Nucleus accumbens (tissue), 56 donors: ENCODE results near the gene SPAG5.

ENCODE experiments used
- DNase-seq, 56 donors: peaks; one replicate each; lab custom pipeline; 2025; lab: John Stamatoyannopoulos, UW

SPAG5 gene

GRCh38 chr17:28574526-28574925 lies 24.3 kb downstream of the SPAG5 start:
- peak in 3 of 56 donors; percentile 2 to 22 (median 7) for DNase-seq

- DNase-seq = no peak
Measured at GRCh38 chr17:28573966-28574480, 24.8 kb downstream of the SPAG5 start.

- no peak for DNase-seq
Measured at GRCh38 chr17:28573521-28573920, 25.3 kb downstream of the SPAG5 start.

- no peak for DNase-seq
Measured at GRCh38 chr17:28573040-28573380, 25.8 kb downstream of the SPAG5 start.

DNA sequence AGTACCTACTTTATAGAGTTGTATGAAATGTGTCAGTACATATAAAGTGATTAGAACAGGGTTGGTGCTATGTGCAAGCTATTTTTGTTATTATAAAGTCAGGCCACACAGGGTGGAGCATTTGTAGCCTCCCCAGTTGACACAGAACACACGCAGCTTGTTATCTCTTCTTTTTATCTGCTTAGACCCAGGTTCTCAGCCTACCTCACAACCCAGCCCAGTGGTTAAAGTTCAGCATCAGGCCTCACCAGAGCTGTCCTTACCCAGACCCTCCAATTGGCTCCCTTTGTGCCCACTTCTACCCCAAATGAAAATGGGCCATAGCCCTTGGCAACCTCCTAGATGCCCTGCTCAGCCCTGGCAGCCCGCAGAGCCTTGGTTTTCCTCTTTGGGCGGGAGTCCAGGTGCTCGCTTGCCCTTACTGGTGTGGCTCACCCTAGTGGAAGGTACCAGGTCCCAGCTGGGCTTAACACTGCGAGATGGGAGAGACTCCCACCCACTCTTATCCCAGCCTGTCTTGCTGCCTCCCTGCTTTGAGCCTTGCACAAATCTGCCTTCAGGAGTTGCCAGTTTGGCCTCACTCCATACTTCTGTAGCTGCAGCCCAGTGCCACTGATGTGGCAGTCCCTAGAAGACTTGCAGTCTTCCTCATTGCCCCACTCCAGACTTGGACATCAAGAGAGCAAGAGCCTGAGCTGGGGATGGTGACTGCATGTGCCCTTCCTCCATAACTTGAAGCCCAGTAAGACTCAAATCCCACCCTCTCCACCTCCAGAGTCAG lies 26.4 kb downstream of the SPAG5 start:
- peak in 9 of 56 donors; percentile 5 to 49 (median 12) for DNase-seq

DNA sequence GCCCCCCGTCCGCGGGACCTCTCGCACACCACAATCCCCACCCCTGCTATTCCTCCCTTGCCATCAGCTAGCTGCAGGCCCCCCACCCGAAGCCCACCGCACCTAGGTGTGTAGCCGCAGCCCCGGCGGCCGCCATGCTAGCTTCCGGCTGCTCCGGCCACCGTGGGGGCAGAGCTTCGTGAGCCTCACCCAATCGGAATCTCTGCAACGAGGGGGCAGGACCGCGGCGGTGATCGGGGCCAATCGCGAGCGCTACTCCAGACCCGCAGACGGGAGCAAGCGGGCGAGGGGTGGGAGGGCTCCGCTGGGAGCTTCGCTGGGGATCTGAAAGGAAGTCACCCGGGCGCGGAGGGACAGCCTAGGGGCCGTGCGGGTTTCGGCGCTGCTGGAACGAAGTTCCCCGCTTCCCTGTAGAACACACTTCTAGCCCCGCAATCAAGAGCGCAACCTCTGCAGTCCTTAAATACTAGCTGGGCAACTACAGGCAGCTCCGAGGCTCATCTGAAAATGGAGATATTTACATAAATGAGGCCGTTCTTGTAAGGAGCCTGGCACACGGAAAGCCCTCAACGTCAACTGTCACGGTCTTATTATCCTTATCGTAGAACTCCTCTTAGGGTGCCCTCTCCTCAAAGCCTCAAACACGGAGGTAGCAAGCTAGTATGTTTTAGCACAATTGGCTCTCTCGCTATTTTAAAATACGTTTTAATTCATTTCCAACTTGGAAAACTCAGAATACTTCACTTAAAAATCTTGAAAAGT lies 27.3 kb downstream of the SPAG5 start, which contains the start of gene PIGS:
PIGS (minus strand) TSS at position 164 of the 762 bp plus-strand sequence; CDS start at position 136, 28 bp downstream.
- DNase-seq = peak; percentile 66 to 98 (median 93)

DNA sequence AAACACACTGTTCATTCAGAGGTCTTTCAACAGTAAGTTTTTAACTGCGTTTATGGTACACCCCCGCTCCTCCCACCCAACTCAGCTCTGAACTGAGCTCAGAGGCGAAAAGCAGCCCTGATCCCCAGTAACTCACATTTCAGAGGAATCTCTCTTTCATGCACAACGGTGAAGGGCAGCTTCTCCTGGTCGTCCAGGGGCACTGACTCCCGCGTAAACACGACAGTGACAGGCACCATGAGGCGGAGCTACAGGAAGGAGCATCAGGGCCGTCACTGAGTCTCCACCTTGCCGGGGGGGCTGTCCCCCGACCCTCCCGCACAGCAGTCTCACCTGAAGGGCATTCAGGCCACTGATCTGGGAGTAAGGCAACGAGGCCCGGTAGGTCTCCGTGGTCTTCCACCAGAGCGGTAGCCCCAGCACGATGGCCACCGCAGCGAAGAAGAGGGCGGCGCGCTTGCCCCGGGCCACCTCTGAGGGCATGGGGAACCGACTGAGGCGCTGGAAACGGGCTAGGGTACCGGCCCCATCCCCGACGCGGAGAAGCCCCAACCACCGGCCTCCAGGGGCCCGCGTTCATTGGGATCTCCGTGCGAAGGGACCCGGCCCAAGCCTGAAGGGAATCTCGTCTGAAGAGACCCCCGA lies 28.0 kb downstream of the SPAG5 start:
- DNase-seq = peak in 23 of 56 donors; percentile 13 to 55 (median 33)

DNA sequence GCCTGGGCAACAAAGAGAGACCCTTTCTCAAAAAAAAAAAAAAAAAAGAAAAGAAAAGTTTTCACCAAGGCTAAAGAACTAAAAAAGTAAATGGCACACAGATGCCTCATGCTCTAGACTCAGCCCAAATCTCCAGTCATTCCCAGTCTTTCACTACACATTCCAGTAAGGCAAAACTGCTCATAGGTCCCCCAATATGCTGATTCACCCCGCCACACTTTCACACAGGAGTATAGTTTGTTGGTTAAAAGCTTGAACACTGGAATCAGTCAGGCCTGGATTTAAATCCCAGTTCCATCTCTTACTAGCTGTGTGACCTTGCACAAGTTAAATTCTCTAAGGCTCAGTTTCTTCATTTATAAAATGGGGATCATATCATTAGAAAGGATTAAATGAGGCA lies 29.4 kb downstream of the SPAG5 start:
- DNase-seq = no peak

DNA sequence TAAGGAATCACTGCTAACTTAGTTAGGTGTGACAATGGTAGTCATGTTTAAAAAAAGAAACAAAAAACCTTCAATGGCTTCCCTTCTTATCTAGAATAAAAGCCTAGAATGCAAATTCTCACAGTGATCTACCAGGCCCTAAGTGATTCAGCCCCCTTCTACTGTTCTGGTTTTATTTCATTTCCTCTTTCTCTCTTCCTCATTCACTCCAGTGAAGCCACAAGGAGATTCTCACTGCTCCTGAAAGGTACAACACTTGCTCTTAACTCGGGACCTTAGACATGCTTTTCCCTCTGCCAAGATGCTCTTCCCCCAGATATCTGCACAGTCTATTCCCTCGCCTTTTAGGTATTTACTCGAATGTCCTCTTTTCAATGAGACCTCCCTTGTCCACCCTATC lies 31.2 kb downstream of the SPAG5 start:
- DNase-seq = no peak

- no peak for DNase-seq
Measured at GRCh38 chr17:28563475-28563874, 35.4 kb downstream of the SPAG5 start.

- no peak for DNase-seq
Measured at GRCh38 chr17:28555022-28555421, 43.8 kb downstream of the SPAG5 start.

DNA sequence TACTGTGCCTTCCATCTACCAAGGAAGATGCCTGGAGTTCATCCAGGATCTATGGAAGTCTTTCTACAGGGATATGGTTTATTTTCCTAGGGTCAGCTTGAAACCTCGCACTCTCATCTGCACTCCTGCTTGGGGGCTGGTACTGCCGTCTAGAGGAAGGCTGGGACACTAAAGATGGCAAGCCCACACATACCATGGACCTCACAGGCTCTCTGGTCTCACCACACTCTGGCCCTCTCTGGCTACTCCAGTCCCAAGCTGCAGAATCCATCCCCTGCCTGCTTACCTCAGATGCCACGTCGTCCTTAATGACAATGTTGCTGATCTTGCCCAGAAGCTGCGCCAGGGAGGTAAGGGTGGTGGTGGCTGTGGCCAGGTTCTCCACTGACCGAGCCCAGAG lies 44.3 kb downstream of the SPAG5 start:
- DNase-seq = no peak

DNA sequence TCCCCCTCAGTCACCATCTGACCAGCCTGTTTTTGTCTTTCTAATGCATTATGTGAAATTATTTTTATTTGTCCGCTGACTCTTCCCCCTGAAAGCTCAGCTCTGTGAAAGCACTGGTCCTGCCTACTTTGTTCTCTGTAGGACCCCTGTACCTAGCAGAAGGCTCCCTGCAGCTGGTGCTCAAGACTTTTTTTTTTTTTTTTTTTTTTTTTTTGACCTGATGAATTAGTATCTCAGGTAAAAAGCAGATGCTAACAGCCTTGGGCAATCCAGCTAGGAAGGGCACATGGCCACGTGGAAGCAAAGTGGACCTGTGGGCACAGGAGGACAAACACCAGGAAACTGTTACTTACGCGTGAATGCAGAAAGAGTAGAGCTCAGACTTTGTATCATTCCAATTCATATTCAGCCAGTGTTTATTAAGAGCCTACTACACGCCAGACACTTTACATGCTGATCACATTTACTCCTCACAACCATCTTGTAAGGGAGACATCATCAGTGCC lies 45.8 kb downstream of the SPAG5 start:
- DNase-seq = no peak

DNA sequence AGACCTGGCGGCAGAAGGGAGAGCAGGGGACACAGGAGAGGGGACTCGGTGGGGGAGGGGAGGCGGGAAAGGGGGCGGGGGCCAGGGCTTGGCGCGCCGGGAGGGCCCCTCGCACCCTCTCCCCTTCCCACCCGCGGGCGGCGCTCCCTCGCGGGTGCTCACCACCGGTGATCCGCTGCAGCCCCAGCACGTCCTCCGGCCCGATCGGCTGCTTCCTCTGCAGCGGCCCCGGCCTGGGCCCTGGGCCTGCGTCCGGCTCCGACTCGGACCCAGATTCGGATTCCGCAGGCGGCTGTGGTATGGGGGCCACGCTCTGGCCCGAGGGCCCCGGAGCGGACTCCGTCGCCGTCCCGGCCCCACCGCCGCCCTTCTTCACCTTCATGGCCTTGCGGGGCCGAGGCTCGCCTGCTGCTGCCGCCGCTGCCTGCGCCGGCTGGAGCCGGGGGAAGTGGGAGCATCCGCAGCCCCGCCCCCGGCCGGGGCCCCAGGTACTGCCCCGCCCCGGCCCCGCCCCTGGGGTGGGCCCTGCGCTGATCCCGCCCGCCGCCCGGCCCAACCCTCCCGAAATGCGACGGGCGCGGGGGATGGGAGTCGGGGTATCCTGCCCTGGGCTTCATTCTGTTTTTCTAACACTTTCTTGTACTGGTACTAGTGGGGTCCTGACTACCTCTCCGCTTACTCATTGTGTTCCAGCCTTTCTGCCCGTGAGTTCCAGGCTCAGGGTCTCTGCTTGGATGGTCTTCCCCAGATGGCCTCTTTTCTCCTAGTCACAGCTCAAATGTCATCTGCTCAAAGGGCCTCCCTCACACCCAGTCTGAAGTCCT lies 46.4 kb downstream of the SPAG5 start, which contains the start of gene UNC119:
UNC119 (minus strand) TSS at position 449 of the 824 bp plus-strand sequence; CDS start at position 382, 67 bp downstream.
- DNase-seq = peak in 46 of 56 donors; percentile 11 to 78 (median 43)

GRCh38 chr17:28551421-28552175 lies 47.2 kb downstream of the SPAG5 start:
- DNase-seq = peak in 4 of 56 donors; percentile 11 to 40 (median 30)

DNA sequence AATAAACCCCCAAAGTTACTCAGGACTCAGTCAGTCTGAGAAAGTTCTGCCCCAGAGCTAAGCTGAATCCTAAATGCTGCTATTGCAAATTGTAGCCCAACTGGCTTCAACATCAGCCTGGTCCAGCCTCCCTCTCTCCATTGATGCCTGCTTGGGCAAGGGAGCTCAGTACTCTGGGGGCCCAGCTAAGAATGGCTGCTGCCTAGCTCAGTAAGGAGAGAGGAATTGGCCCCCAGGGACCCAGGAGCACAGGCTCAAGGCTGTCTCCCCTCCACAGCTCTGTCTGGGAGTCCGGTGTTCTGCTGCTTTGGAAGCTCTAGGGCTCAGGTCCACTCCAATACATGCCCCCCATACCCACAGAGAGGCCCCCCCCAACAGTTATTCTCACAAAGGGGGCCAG lies 48.0 kb downstream of the SPAG5 start:
- DNase-seq = no peak

DNA sequence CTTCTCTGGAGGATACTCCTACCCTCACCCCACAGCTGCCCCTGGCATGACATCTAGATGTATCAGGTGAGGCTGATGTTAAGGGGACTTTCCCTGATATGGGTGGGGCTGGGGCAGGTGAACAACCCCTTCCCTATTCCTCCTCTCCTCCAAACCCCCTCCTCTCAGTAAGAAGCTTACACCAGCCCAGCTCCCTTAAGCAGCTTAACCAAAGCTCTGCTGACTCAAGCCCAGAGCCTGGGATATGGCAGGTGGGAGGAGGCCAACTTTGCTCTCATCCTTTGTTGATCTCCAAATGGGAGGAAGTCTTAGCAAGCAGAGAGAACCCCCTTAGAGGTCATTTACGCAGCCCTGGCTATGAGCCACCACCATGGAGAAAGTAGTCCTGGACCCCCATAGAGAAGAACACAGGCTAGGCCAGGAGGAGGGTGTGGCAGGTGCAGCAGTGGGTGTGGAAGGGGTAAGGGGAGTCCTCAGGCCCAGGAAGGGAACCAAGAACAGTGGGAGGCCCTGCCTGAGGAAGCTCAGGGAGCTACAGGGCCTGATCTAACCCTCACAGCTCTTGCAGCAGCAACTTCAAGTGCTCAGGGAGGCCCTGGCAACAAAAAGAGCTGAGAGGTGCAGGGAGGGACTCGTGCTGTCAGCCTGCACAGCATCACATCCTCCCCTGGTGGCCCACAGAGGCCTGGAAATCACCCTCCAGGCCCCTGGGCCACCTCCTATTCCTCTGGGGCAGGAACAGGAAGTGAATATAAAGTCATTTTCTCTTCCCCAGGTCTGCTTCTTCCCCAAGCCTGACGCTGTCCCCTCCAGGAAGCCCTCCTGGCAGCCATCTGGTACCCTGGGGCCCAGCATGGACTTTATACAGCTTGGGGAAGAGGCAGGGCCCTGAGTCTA lies 49.3 kb downstream of the SPAG5 start:
- DNase-seq = no peak
